Uterus (tissue), 4 donors: Measurements from ENCODE around the gene KYNU. TPM values are rescaled to one million over a fixed set of nuclear protein-coding genes. Genes with fewer than 3 reads are reported as not detected.

ENCODE experiments used
- DNase-seq, 2 donors: peaks; one replicate each; pipeline ENCODE4 v3.0.0-alpha.2; 2019 to 2020
- H3K27ac ChIP-seq, 2 donors: fragments of 200-600 bp; sonication (generic); 1 replicate in 1 of 2; 2 replicates in 1 of 2; pipeline ENCODE4 v1.5.1; 2016 to 2018
- H3K27me3 ChIP-seq, 2 donors: fragments of 200-600 bp; sonication (generic); one replicate each; pipeline ENCODE4 v1.5.1; 2018 to 2019; ENCODE audit warnings: control low read depth in 1 of 2
- H3K36me3 ChIP-seq, 2 donors: fragments of 200-600 bp; sonication (generic); one replicate each; pipeline ENCODE4 v1.5.1; 2019; ENCODE audit warnings: control low read depth in 1 of 2
- H3K4me1 ChIP-seq, 2 donors: fragments of 200-600 bp; sonication (generic); one replicate each; pipeline ENCODE4 v1.5.1; 2018 to 2019; ENCODE audit warnings: control low read depth in 1 of 2
- H3K4me3 ChIP-seq, 2 donors: fragments of 200-600 bp; sonication (generic); 1 replicate in 1 of 2; 2 replicates in 1 of 2; pipeline ENCODE4 v1.5.1; 2018 to 2019; ENCODE audit warnings: mild to moderate bottlenecking in 1 of 2
- H3K9me3 ChIP-seq, 2 donors: fragments of 200-600 bp; sonication (generic); one replicate each; pipeline ENCODE4 v1.5.1; 2019; ENCODE audit warnings: control low read depth in 1 of 2
- POLR2A ChIP-seq, 2 donors: fragments of 450-650 bp; IDR thresholded peaks; one replicate each; pipeline ENCODE4 v1.6.1; 2016; ENCODE audit warnings: antibody characterized with exemption in 2 of 2, mild to moderate bottlenecking in 1 of 2, moderate library complexity in 1 of 2
- intact Hi-C: fragments of 100-400 bp; cut with DNase I; formaldehyde crosslinking; loops from one replicate; pipeline ENCODE4 v1.15.1; 2023; ENCODE audit warnings: low total_unique reads
- total RNA-seq, 4 donors: library from RNA; depleted of rRNA in 3 of 4; stranded (reverse); fragments of >200 nt in 3 of 4; gene quantifications; one replicate each; pipeline versions ENCODE4 v1.1.0 to v1.2.4, GENCODE V29; 2014 to 2023
- TF ChIP-seq, protein P1 (sequence below), 4 experiments: fragments of 200-600 bp in 2 of 4; fragments of 450-650 bp in 2 of 4; sonication (generic) in 2 of 4; IDR thresholded peaks; one replicate each; pipeline ENCODE4 v1.5.1; 2016 to 2019; ENCODE audit warnings: antibody characterized with exemption in 4 of 4, mild to moderate bottlenecking in 2 of 4, moderate library complexity in 1 of 4
- donor health status: DM: yes; HTN: yes; CAD: no.

The KYNU gene
- total RNA-seq, 4 donors from 2014 or later: 1.9 to 5.3 (median 2.1) TPM; not detected in 1

DNA sequence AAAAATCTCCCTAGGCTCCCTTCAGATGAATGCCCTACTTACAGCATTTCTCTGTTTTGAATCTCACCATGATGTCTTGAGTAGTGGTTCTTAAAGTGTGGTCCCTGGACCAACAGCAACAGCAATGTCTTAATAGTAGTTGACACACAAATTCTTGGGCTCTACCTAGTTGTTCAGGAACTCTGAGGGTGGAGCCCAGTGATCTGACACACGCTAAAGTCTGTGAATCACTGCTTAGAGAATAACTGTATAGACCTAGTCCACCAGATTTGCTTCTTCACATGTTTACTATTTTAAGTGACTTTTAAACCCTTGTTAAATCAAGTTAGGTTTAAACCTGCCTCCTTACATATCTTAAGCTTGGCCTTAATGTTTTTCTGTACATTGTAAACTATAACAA lies 204.2 kb downstream of the KYNU start:
- Histone ChIP-seq H3K36me3 (no peaks in the 10 kb centered on the region), H3K9me3 (no peaks in the 10 kb centered on the region), H3K27me3 (no peaks in the 10 kb centered on the region), H3K4me1 (no peaks in the 10 kb centered on the region), H3K27ac (no peak overlapping the region), H3K4me3 (no peak overlapping the region)
- no peak for DNase-seq
- TF ChIP-seq POLR2A (IDR thresholded peaks at IDR 0.05): no peak
- TF ChIP-seq, protein P1, sequence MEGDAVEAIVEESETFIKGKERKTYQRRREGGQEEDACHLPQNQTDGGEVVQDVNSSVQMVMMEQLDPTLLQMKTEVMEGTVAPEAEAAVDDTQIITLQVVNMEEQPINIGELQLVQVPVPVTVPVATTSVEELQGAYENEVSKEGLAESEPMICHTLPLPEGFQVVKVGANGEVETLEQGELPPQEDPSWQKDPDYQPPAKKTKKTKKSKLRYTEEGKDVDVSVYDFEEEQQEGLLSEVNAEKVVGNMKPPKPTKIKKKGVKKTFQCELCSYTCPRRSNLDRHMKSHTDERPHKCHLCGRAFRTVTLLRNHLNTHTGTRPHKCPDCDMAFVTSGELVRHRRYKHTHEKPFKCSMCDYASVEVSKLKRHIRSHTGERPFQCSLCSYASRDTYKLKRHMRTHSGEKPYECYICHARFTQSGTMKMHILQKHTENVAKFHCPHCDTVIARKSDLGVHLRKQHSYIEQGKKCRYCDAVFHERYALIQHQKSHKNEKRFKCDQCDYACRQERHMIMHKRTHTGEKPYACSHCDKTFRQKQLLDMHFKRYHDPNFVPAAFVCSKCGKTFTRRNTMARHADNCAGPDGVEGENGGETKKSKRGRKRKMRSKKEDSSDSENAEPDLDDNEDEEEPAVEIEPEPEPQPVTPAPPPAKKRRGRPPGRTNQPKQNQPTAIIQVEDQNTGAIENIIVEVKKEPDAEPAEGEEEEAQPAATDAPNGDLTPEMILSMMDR (IDR thresholded peaks at IDR 0.05): no peak
- intact Hi-C loops: no loop called here

DNA sequence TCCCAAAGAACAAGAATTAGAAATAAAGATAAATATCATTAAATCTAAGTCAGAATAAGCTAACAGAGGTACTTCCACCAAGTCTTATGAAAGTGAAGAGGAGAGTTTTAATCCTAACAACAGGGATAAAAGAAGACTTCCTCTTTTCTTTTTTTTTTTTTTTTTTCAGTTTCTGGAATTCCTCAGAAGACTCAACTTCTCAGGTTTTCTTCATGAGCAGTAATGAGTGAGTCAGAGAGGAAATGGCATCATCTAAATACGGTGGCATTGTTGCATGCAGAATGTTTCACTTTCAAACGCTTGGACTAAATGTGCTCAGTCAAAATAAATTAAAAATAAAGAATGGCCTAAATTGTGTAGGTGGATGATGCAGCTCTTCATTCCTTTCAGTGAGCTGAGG lies 206.2 kb downstream of the KYNU start:
- intact Hi-C loops: no loop called here
- DNase-seq: no peak
- Histone ChIP-seq H3K27ac (no peak overlapping the region), H3K9me3 (no peaks in the 10 kb centered on the region), H3K4me1 (no peaks in the 10 kb centered on the region), H3K4me3 (no peak overlapping the region), H3K27me3 (no peaks in the 10 kb centered on the region), H3K36me3 (no peaks in the 10 kb centered on the region)
- TF ChIP-seq POLR2A (IDR thresholded peaks at IDR 0.05): no peak
- TF ChIP-seq, protein P1 (IDR thresholded peaks at IDR 0.05): no peak

DNA sequence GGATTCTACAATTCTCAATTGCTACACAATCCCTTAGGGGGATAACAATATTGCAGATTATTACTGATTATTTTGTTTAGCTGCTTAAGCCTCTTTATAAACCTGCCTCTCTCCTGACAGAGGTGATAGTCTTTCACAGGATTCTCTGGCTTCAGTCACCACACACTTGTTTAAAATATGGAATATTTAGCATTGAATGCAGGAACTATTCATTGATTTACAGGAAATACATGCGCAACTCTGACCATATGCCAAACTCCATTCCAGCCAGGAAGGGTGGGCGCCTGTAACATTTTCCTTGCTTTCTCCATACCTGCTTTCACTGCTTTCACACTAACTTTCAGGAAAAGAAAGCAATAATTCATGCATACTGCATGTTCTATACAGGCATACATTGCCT lies 207.0 kb downstream of the KYNU start:
- H3K9me3 ChIP-seq: no peaks in the 10 kb centered on the region
- H3K27me3 ChIP-seq: no peaks in the 10 kb centered on the region
- TF ChIP-seq POLR2A (IDR thresholded peaks at IDR 0.05): no peak
- TF ChIP-seq, protein P1 (IDR thresholded peaks at IDR 0.05): no peak
- no peaks in the 10 kb centered on the region for H3K36me3 ChIP-seq
- intact Hi-C loops: no loop called here
- no peak overlapping the region for H3K27ac ChIP-seq
- no peak for DNase-seq
- no peaks in the 10 kb centered on the region for H3K4me1 ChIP-seq
- no peak overlapping the region for H3K4me3 ChIP-seq

DNA sequence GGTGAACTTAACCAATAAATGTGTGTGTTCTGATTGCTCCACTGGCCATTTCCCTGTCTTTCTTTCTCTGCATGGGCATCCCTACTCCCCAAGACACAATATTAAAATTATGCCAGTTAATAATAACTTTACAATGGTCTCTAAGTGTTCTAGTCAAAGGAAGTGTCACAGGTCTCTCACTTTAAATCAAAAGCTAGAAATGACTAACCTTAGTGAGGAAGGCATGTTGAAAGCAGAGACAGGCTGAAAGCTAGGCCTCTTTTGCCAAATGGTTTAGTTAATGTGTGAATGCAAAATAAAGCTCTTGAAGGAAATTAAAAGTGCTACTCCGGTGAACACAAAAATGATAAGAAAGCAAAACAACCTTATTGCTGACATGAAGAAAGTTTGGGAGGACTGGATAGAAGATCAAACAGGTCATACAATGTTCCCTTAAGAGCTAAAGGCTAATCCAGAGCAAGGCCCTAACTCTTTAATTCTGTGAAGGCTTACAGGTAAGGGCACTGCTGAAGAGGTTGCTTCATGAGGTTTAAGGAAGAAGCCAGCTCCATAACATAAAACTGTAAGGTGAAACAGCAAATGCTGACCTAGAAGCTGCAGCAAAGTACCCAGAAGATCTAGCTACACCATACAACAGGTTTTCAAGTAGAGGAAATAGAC lies 207.8 kb downstream of the KYNU start:
- H3K9me3 ChIP-seq: no peaks in the 10 kb centered on the region
- H3K27ac ChIP-seq: no peak overlapping the region
- DNase-seq: no peak
- H3K4me1 ChIP-seq: no peaks in the 10 kb centered on the region
- no peaks in the 10 kb centered on the region for H3K27me3 ChIP-seq
- H3K36me3 ChIP-seq: no peaks in the 10 kb centered on the region
- TF ChIP-seq, protein P1 (IDR thresholded peaks at IDR 0.05): no peak
- TF ChIP-seq POLR2A (IDR thresholded peaks at IDR 0.05): no peak
- intact Hi-C loops: no loop called here
- H3K4me3 ChIP-seq: no peak overlapping the region

DNA sequence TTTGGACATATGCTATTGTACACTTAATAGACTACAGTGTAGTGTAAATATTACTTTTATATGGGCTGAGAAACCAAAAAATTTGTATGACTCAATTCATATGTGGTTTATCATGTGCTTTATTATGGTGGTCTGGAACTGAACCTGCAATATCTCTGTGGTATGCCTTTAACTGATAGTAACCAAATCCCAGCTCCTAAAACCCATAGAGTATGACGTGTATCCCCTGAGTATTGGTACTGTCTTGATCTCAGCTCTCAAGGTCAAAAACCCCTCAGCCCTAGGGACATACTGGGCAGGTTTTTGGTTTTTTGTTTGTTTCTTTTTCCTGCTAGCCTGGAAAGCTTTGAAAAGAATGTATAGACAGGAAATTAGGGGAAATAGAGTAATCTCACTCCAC lies 209.6 kb downstream of the KYNU start:
- Histone ChIP-seq H3K36me3 (no peaks in the 10 kb centered on the region), H3K27me3 (no peaks in the 10 kb centered on the region), H3K27ac (no peak overlapping the region), H3K4me1 (no peaks in the 10 kb centered on the region), H3K9me3 (no peaks in the 10 kb centered on the region), H3K4me3 (no peak overlapping the region)
- intact Hi-C loops: no loop called here
- DNase-seq: no peak
- TF ChIP-seq POLR2A (IDR thresholded peaks at IDR 0.05): no peak
- TF ChIP-seq, protein P1 (IDR thresholded peaks at IDR 0.05): no peak
